ENCODE results near the gene CXCL14. TPM values are rescaled to one million over a fixed set of nuclear protein-coding genes. Genes with fewer than 3 reads are reported as not detected.
A peak's percentile ranks its signal among the peaks of the same experiment; 100 is the strongest.

Gene CXCL14
- polyA plus RNA-seq, 1 experiment: not detected

DNA sequence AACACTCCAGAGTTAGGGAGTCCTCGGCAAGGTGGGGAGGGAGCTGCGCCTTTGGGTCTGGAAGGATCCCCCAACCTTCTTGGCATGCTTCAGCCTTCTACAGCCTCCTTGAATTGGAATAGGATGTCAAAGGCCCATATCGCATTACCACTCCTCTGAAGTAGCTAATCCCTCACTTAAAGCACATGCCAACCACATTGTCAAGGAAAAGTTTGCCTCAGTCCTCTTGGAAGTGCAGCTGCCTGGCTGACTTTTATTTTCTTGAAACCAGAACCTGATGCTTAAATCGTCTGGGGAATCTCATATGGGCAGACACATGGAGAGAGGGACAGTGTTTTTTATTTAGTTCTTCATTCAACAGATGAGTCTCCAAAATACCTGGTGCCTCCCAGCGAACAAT lies 14.5 kb downstream of the CXCL14 start:
- peaks cover 13% of the 10 kb centered on the region for H3K27me3 ChIP-seq (ENCODE audit: control insufficient read depth, insufficient read depth, low read length)
- no peak overlapping the region for H3K4me3 ChIP-seq (ENCODE audit: low read depth, low read length)
- H3K9me3 ChIP-seq (ENCODE audit: control insufficient read depth, insufficient read depth, low read length): no peaks in the 10 kb centered on the region
- TF ChIP-seq, protein P1, sequence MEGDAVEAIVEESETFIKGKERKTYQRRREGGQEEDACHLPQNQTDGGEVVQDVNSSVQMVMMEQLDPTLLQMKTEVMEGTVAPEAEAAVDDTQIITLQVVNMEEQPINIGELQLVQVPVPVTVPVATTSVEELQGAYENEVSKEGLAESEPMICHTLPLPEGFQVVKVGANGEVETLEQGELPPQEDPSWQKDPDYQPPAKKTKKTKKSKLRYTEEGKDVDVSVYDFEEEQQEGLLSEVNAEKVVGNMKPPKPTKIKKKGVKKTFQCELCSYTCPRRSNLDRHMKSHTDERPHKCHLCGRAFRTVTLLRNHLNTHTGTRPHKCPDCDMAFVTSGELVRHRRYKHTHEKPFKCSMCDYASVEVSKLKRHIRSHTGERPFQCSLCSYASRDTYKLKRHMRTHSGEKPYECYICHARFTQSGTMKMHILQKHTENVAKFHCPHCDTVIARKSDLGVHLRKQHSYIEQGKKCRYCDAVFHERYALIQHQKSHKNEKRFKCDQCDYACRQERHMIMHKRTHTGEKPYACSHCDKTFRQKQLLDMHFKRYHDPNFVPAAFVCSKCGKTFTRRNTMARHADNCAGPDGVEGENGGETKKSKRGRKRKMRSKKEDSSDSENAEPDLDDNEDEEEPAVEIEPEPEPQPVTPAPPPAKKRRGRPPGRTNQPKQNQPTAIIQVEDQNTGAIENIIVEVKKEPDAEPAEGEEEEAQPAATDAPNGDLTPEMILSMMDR (IDR thresholded peaks at IDR 0.05; ENCODE audit: low read depth, low read length): no peak
- CTCF ChIA-PET: interaction anchor here (1.1 to 26.4 kb wide), 4 partner anchors 13 to 267 kb away, joined by 4 to 1313 read pairs (median 147); partner anchors contain the start of gene SLC25A48
- H3K27ac ChIP-seq (ENCODE audit: low read depth, low read length): no peak overlapping the region
- POLR2A ChIA-PET: no interaction called here
- no peak for DNase-seq (ENCODE audit: low read depth, low spot score)

DNA sequence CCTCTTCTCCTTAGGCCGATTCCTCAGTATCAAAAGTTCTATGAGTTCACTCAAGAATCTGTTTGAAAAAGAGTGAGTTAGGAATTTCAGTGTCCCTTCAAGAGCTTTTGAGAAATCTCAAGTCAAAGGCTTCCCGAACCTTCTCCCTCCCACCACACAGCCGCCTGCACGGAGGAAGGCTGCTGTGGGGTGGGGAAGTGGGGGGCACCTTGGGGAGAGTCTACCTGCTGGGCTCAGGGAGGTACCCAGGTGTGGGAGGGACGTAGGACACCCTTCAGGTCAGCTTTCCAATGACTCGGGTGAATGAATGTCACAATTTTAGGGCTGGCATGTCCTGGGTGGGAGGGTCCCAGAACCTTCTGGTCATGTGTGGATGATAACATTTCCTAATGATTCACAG lies 17.5 kb downstream of the CXCL14 start:
- no peak for DNase-seq (ENCODE audit: low read depth, low spot score)
- TF ChIP-seq, protein P1 (IDR thresholded peaks at IDR 0.05; ENCODE audit: low read depth, low read length): no peak
- ChIA-PET POLR2A (interaction anchor here (1.0 kb wide), 1 partner anchor 73 kb away, joined by 4 read pairs; no protein-coding TSS in a partner anchor), CTCF (interaction anchor here (0.5 to 26.4 kb wide), 35 partner anchors 9 to 1551 kb away, joined by 3 to 1313 read pairs (median 5); partner anchors contain the start of genes CXCL14, DCANP1 and SLC25A48)
- Histone ChIP-seq H3K27me3 (ENCODE audit: control insufficient read depth, insufficient read depth, low read length) (peaks cover 26% of the 10 kb centered on the region), H3K4me3 (ENCODE audit: low read depth, low read length) (no peak overlapping the region), H3K27ac (ENCODE audit: low read depth, low read length) (no peak overlapping the region), H3K9me3 (ENCODE audit: control insufficient read depth, insufficient read depth, low read length) (no peaks in the 10 kb centered on the region)

DNA sequence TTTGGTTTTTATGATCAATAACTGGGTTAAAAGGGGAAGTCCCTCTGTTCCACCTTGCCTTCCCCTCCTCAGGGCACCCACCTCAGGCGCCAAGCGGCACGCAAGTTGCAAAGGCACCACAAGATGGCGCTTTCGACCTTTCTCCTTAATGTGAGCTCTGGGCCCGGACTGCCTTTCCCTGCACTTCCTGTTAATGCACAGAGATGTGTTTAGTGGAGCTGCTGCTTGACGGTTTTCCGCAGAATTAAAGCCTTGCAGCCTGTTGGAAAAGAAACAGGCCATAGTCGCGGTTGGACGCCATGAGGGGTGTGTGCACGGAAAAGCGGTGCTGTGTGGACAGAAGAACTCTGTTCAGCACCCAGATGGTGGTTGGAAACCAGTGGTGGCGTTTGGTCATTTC lies 17.9 kb downstream of the CXCL14 start:
- POLR2A ChIA-PET: interaction anchor here (1.0 kb wide), 1 partner anchor 72 kb away, joined by 4 read pairs; no protein-coding TSS in a partner anchor

DNA sequence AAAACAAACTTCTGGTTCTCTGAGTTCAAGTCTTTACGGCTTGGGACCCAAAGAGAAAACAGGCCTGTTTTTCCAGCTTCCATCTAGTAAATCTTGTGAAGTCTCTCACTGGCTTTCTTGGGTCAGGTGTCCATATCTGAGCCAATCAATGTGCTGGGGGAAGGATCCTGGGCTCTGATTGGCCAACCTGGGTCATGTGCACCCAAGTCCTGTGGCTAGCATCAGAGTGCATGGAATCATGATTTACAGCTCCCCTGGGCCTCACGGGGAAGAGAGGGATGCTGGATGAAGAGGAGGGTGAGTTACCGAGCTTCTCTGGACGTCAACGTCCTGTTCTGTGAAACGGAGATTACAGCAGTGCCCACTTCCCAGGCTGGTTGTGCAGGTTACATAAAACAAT lies 19.4 kb downstream of the CXCL14 start:
- POLR2A ChIA-PET: no interaction called here
- Histone ChIP-seq H3K27me3 (ENCODE audit: control insufficient read depth, insufficient read depth, low read length) (peaks cover 33% of the 10 kb centered on the region), H3K9me3 (ENCODE audit: control insufficient read depth, insufficient read depth, low read length) (no peaks in the 10 kb centered on the region), H3K27ac (ENCODE audit: low read depth, low read length) (no peak overlapping the region), H3K4me3 (ENCODE audit: low read depth, low read length) (no peak overlapping the region)
- TF ChIP-seq, protein P1 (IDR thresholded peaks at IDR 0.05; ENCODE audit: low read depth, low read length): no peak
- CTCF ChIA-PET: interaction anchor here (1.0 to 26.4 kb wide), 8 partner anchors 9 to 272 kb away, joined by 3 to 1313 read pairs (median 10); partner anchors contain the start of gene SLC25A48
- DNase-seq (ENCODE audit: low read depth, low spot score): no peak

More for the DNA sequence above, 17.9 kb downstream of the CXCL14 start:
- Histone ChIP-seq H3K27ac (ENCODE audit: low read depth, low read length) (no peak overlapping the region), H3K4me3 (ENCODE audit: low read depth, low read length) (no peak overlapping the region), H3K27me3 (ENCODE audit: control insufficient read depth, insufficient read depth, low read length) (peaks cover 28% of the 10 kb centered on the region), H3K9me3 (ENCODE audit: control insufficient read depth, insufficient read depth, low read length) (no peaks in the 10 kb centered on the region)
- DNase-seq (ENCODE audit: low read depth, low spot score): peak; percentile 42
- CTCF ChIA-PET: interaction anchor here (0.5 to 26.4 kb wide), 35 partner anchors 9 to 1550 kb away, joined by 3 to 1313 read pairs (median 5); partner anchors contain the start of genes CXCL14, DCANP1 and SLC25A48
- TF ChIP-seq, protein P1 (IDR thresholded peaks at IDR 0.05; ENCODE audit: low read depth, low read length): peak; percentile 89

DNA sequence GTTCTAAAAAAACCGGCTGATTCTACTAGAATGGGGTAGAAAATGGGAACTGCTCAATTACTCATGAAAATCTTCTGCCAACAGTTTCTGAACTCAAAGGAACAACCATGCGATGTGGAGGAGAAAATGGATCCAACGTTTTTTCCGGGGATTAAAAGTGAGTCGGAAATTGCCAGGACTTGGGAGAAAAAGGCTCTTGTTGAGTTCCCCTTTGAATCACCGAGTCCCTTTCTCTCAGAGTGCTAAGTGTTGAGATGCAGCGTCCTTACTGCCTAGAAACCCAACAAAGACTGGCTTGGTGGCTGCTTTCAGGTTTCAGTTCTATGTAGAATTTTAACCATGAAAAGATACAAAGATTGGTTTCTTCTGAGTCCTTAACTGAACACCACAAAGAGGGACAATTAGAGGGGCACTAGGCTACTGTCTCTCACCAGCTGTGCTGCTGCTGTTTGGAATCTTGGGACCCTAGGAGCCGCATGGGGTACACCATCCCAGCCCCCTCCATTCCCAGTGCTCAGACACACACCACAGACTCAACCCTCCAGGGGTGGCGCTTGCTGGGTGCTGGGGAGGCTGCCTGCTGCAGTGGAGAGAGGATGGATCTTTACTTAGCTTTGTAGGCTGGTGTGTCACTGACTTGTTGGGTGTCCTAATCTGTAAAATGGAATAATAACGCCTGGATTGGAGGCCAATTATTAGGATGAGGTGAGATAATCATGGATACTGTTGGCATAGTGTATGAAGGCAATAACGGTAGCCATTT lies 21.5 kb downstream of the CXCL14 start:
- CTCF ChIA-PET: interaction anchor here (26.4 kb wide), 1 partner anchor 90 kb away, joined by 1313 read pairs; no protein-coding TSS in a partner anchor
- H3K9me3 ChIP-seq (ENCODE audit: control insufficient read depth, insufficient read depth, low read length): no peaks in the 10 kb centered on the region
- peaks cover 37% of the 10 kb centered on the region for H3K27me3 ChIP-seq (ENCODE audit: control insufficient read depth, insufficient read depth, low read length)
- TF ChIP-seq, protein P1 (IDR thresholded peaks at IDR 0.05; ENCODE audit: low read depth, low read length): no peak
- POLR2A ChIA-PET: no interaction called here
- H3K4me3 ChIP-seq (ENCODE audit: low read depth, low read length): no peak overlapping the region
- DNase-seq (ENCODE audit: low read depth, low spot score): no peak
- no peak overlapping the region for H3K27ac ChIP-seq (ENCODE audit: low read depth, low read length)

Data from AG04450 (cell line).